ENCODE results near the gene TEKT5.
"Not testable (repeated sequence)": the region's sequence is repeated elsewhere in the genome, so short reads cannot be mapped to it uniquely, and the experiment has no call there.

TEKT5 gene

DNA sequence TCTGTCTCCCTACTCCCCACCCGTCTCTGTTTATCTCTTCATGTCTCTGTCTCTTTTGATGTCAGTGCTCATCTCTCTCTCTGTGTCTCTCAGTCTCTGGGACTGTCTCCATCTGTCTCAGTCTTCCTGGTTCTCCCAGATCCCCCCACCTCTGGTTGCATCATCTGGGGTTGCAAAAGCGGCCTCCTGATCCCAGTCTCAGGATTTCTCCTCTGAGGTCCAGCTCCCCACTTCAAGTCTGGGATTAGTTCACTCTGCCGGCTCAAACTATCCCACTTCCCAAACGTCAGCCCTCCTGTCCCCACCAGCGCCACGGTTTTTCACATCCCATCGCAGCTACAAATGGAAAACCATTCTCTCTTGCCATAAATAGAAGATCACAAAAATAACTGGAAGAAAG is 9.0 kb downstream of the TEKT5 start:
- no peak for DNase-seq (ENCODE audit: low read depth in 2 of 2, low spot score in 1 of 2)

DNA sequence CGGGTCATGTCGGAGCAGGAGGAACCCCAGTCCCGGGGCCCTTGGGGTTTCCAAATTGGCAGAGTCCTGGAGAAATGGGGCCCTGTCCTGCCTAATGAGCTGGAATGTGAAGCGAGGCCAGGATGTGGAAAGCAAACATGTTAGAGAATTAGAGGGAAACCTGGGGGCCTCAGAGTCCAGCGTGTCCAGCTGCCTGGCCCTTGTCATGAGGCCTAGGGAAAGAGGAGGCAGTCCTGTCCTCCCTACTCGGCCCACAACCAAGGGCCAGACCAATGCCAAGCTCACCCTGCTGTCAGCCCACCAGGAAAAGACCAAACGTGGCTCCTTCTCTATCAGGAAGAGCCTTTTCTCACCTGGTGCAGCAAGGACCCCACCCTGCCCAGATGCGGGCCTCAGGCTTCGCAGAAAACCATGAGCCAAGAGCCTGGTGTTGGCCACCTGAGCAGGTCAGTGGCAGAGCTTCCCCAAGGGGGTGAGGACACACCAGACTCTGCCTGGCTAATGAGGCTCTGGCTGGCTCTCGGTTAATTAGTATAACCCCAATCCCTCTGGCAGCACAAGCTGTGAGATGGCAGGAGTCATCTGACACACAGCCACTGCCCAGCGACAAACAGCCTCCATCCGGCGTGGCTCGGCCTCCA is 10.1 kb downstream of the TEKT5 start:
- no peak for DNase-seq (ENCODE audit: low read depth in 2 of 2, low spot score in 1 of 2)

DNA sequence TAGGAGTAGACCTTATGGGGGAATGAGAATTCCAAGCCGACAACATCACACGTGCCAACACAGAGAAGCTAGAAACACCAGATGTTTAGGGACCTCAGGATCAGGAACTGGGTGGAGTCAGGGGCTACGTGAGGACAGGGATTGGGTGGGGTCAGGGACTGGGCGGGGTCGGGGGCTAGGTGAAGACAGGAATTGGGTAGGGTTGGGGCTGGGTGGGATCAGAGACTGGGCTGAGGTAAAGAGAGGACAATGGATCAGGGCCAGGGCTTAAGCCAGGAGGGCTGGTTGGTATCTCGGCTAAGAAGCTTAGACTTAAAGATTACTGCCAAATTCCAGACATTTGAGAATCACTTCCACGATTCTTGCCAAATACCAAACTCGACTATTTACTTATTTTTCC is 11.6 kb downstream of the TEKT5 start:
- DNase-seq (ENCODE audit: low read depth in 2 of 2, low spot score in 1 of 2), result no peak

DNA sequence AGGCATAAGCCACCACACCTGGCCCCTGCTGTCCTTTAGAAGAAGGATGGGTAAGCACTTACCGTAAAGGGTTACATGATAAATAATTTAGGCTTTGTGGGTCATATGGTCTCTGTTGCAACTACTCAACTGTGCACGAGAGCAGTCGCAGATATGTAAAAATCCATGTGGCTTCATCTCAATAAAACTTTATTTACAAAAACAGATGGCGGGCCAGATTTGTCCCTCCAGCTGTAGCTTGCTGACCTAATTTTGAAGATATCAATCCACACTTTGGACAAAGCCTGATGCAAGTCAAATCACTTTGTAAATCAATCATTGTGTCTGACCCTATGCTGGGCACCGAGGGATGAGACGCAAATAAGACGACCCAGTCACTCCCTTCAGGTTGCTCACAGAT is 12.1 kb downstream of the TEKT5 start:
- no peak for DNase-seq (ENCODE audit: low read depth in 2 of 2, low spot score in 1 of 2)

DNA sequence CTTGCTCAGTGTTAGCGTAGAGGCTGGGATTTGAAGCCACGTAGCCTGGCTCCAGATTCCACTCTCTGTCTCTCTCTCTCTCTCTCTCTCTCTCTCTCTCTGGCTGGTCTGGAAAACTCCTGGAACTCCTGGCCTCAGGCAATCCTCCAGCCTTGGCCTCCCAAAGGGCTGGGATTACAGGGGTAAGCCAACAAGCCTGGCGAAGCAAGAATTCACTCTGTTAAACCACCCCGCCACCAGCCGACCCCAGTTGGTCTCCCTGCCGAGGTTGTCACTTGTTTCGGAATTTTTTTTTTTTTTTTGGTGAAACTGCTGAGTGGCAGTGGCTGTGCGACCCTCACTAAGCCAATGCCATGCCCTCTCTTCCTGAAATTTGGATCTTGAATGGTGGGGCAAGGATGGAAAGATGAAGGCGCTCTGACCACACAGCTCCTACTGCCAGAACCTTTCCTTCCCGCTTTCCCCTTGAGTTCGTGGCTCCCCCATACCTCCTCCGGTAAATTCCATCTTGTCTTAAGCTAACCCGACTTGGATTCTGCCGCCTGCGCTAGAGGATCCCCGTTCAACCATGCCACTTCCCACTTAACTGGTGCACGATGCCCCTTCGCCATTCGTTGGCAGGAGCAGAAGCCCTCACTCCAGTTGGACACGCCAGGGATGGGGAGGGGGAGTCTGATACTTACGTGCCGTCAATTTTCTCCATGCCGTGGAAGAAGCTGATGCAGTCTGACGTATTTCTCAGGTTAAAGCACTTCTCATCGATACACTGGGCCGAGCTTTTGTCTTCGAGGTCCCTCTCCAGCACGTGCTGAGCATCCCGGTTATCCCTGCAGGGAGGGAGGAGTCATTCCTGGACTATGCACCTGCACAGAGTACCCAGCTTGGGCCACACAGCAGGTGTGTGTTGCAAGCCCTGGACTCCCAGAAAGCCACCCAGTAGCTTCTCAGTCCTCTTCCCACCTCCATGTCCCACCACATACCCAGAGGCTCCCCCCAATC is 13.1 kb downstream of the TEKT5 start:
- DNase-seq (ENCODE audit: low read depth in 2 of 2, low spot score in 1 of 2), result no peak

DNA sequence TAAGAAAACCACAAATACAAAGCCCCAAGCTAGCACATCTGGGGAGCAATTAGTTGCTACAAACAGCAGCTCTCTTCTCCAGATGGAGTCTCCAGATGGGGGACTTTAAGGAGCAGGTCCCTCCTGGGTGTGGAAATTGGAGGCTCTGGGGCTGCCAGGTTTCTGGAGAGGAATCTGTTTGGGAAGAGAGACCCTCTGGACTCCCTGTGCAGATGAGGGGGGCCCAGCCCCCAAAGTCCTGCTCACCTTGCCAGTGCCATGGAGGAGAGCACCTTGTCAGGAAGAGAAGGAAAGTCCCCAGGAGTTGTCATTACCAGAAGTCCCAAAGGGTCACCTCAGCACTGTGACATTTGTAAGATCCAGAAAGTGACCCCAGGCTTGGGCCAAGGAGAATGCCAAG is 14.8 kb downstream of the TEKT5 start:
- DNase-seq (ENCODE audit: low read depth in 2 of 2, low spot score in 1 of 2), result no peak

DNA sequence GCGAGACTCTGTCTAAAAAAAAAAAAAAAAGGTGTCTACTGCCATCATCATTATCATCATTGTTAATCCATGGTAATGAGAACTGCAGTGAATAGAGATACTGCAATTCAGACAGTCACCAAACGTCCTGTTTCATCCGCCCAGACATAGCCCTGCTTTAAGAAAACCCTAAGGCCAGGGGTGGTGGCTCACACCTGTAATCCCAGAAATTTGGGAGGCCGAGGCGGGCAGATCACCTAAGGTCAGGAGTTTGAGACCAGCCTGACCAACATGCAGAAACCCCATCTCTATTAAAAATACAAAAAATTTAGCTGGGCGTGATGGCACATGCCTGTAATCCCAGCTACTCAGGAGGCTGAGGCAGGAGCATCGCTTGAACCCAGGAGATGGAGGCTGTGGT is 15.3 kb downstream of the TEKT5 start:
- not testable (repeated sequence) for DNase-seq (ENCODE audit: low read depth in 2 of 2, low spot score in 1 of 2)

DNA sequence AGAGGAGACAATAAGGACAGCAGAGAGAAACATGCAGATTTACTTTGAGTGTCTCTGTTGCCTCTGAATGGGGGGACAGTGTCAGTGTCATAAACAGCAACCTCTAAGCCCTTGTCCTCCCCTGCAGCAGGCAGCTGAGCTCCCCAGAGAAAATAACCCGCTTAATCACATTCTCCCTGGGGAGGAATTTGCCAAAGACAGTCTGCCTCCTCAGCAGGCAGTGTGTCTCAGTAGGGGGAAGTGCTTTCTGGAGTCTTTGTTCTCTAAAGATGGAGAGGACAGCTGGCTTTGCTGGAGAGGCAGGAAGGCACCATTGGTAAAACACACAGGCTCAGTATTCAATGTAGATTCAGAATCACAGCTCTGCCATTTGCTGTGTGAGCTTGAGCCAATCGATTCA is 16.1 kb downstream of the TEKT5 start:
- DNase-seq (ENCODE audit: low read depth in 2 of 2, low spot score in 1 of 2), result no peak

DNA sequence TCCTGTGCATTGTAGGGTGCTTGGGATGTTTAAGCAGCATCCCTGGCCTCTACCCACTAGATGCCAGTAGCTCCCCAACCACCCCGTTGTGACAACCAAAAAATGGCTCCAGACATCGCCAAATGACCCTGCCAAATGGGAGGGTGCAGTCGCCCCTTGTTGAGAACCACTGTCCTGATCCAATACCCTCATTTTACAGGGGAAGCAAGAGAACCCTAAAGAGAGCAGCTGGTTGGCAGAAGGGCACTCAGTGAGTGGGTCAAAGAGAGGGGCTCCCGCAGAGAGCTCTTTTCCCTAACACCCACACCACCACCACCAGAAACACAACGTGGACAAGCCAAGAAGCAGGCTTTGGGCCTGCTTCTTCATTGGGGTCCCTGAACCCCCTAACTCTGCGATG is 18.4 kb downstream of the TEKT5 start:
- DNase-seq (ENCODE audit: low read depth in 2 of 2, low spot score in 1 of 2), result no peak

DNA sequence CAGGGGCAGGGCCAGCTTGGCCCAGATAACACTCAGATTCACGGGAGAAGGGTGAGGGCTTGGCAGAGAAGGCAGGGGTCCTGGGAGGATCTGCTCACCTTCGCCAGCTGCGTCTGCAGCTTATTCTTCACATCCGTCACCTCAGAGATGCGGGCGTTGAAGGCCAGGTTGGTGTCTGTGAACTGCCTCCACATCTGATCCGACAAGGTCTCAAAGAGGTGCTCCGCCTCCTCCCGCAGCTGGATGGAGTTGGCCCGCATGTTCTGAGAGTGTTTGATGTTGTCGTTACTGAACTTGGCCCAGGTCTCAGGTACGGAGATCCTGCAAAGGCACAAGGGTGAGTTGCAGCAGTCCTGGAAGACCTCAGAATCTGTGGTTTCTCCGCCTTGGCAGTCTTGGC is 18.9 kb downstream of the TEKT5 start:
- no peak for DNase-seq (ENCODE audit: low read depth in 2 of 2, low spot score in 1 of 2)

DNA sequence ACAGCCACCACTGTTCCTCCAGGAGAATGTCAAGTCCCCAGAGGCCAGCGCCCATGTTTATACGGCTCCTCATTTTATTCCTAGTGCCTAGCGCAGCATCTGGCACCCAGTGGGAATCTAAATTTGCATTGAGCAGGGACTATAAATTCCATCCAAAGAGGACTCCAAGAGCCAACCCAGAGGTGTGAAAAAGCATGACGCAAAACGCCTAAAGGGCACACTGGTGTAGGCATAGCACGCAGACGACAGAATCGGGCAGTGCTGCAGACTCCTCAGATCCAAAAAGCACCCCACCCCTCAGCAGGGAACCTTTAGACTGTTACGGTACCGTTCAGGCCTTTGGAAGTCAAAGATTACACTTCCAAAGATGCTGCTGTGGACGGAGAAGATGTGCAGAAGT is 19.5 kb downstream of the TEKT5 start:
- DNase-seq (ENCODE audit: low read depth in 2 of 2, low spot score in 1 of 2), result no peak

DNA sequence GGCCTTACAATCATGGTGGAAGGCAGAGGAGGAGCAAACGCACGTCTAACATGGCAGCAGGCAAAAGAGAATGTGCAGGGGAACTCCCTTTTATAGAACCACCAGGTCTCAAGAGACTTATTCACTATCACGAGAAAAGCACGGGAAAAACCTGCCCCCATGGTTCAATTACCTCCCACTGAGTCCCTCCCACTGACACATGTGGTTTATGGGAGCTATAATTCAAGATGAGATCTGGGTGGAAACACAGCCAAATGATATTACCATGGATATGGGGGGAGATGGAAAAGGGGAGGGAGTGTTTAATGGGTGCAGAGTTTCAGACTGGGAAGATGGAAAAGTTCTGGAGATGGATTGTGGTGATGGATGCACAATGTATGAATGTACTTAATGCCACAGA is 23.0 kb downstream of the TEKT5 start:
- no peak for DNase-seq (ENCODE audit: low read depth in 2 of 2, low spot score in 1 of 2)

DNA sequence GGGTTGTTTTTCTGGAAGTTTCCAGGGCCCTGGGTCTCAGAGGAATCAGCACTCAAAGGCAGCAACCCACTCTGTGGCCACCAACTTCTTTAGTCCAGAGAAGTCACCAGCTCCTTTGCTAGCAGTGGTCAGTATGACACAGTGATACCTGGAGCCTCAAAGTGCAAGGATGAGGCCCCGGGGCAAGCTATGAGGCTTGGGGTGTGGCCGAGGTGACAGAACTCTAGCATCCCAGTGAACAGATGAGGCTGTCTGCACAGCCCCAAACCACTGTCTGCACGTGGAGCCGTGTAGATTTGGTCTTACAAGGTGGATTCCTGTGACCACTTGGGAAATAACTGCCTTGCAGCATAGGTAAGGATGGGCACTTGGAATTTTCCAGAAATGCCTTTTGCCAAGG is 24.9 kb downstream of the TEKT5 start:
- DNase-seq (ENCODE audit: low read depth in 2 of 2, low spot score in 1 of 2), result no peak

DNA sequence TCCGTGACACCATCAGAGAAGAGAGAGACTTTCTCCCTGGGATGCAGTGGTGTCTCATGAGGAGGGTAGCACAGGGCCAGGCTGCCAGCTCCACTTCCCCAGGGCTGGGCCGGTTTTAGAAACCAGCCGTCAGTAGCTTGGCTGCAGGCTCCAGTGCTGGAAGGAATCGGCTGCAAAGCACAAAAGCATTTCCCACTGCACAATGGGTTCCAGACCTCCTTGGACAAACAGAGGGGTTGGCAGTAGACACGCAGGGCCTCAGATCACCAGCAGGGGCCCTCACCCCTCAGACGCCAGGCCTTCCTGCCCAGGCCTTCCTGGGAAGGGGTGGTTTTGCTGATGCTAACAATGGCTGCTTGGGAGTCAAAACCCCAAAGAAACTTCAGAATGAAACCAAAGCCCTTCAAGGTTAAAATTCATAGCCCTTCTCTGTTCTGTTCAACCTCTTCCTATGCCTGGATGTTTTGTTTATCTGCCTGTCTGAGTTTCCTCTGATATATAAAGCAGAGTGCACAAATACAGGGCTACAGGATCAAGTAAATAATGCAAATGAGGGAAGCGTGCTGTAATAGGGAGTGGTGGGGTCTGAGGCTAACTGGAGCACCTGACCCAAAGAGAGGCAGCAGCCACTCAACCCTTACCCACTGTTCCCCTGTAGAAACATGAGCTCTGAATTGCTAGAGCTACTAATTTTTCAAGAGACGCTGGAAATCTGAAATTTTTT is 26.2 kb downstream of the TEKT5 start:
- DNase-seq (ENCODE audit: low read depth in 2 of 2, low spot score in 1 of 2), result no peak

DNA sequence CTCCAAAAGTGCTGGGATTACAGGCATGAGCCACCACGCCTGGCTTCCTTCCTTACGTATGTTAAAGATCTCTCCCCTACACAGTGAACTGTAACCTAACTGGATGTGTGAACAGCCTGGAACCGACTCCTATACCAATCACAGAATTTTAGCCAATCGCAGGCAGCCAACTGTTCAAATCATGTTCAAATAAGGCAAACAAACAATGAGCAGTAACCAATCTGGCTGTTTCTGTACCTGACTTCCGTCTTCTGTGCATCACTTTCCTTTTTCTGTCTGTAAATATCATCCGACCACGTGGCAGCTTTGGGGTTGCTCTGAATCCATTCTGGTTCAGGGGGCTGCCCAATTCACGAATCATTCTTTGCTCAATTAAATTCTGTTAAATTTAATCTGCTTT is 27.5 kb downstream of the TEKT5 start:
- no peak for DNase-seq (ENCODE audit: low read depth in 2 of 2, low spot score in 1 of 2)

DNA sequence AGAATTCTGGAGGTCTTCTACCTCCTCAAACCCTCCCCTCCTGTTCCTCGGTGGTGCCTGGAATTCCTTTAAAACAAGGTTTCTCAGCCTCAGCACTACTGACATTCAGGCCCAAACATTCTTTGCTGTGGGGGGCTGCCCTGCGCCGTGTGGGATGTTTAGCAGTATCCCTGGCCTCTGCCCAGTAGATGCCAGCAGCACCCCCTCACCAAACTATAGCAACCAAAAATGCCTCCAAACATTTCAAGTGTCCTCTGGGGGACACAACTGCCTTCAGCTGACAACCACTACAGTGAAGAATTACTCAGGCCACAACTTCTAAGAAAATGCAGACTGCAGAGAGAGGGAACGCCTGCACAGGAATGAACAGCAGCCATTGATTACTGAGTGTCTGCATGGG is 28.4 kb downstream of the TEKT5 start:
- DNase-seq (ENCODE audit: low read depth in 2 of 2, low spot score in 1 of 2), result no peak

DNA sequence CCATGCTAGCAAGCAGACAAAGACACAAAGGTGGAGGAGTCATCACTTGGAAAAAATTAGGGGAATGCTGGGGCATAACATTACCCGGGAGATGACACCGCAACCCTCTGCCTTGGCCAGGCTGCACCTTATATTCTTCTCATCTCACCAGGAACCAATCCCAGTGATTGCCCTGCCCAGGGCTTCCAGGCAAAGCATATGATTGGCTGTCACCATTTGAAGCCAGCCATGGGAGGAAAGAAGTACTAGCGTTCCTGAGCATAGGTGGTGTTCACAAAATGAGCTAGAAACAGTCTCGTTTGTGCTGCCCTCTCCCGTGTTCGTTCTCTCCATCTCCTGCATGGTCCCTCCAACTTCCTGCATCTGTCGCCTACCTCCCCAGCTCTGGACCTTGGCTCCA is 29.6 kb downstream of the TEKT5 start:
- DNase-seq (ENCODE audit: low read depth in 2 of 2, low spot score in 1 of 2), result no peak

DNA sequence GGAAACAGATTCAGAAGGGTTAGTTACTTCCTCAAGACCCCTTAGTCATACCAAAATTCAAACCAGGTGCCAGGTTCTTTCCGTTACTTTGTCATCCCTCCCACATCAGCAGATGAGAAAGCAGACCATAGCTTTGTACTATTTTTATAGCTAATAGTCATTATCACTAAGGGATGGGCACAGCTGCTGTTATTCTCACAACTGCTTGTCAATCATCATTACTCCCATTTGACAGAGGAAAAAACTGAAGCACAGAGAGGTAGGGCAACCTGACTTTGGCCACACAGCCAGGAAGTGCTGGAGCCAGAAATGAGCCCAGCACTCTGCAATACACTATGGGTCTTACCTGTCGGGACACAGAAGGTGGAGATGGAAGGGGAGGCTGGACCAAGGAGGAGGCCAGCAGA is 30.0 kb downstream of the TEKT5 start:
- no peak for DNase-seq (ENCODE audit: low read depth in 2 of 2, low spot score in 1 of 2)

DNA sequence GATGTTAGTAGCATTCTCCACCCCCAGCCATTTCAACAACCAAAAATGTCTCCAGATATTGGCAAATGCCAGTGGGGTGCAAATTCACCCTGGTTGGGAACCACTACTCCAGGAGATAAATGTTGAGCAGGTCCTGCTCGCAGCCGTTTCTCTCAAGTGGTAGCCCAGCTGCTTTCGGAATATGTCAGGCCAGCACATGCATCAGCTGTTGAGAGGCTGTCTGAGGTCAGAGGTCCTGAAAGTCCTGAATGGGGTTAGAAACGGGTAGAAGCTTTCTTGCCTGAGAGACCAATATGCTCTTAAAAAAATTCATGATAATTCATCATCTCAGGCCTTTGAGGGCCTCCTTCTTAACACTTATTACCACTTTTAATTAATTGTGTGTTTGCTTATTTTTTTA is 31.0 kb downstream of the TEKT5 start:
- DNase-seq (ENCODE audit: low read depth in 2 of 2, low spot score in 1 of 2), result no peak

DNA sequence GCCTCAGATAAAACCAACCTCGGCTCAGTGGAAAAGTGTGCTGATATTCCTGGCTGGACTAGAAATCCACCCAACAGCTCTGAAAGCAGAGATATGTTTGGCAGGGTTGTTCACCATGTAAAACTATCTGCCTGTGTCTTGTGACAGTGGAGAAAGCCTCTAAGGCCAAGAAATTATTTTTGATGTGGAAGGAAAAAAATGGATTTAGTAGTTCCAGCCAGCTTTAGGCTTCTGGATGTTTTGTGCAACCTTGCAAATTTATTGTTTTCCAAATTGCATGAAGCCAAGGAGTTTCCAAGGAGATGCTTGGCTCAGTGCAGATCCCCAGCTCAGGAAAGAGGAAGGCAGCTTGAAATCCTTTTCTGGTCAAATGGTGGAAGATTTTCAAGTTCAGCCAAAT is 31.6 kb downstream of the TEKT5 start:
- no peak for DNase-seq (ENCODE audit: low read depth in 2 of 2, low spot score in 1 of 2)

DNA sequence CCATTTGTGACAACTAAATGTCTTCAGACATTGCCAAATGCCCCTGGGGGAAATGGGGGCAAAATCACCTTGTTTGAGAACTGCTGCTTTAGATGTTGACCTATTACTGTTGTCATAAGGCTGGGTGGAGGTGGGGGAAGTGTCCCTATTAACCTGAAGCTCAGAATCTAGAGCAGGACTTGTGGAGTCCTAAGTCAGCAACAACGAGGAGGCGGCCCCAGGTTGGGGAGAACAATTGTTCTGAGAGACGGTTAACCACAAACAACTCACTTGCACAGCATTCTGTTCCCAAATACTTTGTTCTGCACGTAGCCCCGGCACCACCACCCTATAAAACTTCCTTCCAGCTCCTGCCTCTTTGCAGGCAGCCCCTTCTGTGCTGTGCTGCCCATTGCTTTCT is 32.5 kb downstream of the TEKT5 start:
- DNase-seq (ENCODE audit: low read depth in 2 of 2, low spot score in 1 of 2), result no peak

DNA sequence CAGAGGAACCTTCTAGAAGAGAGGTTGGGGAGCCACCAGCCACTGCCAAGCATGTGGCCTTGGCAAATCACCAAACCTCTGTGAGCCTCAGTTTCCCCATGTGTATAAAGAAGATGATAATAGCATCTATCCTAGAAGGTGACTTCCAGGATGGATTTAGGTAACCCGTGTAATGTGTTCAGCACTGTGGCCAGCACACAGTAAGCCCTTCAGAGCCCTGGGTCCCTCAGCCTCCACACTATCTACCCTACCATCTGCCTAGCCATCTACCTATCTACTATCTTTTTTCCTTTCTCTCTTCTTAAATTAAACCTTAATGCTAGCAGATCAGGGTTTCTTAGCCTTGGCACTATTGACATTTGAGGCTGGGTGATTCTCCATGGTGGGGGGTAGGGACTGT is 33.0 kb downstream of the TEKT5 start:
- no peak for DNase-seq (ENCODE audit: low read depth in 2 of 2, low spot score in 1 of 2)
